Hypothalamus (tissue), 51 donors: ENCODE measurements around the gene FMN2.

Source experiments
- DNase-seq, 51 donors: peaks; one replicate each; lab custom pipeline; 2025; lab: John Stamatoyannopoulos, UW

FMN2 gene

GRCh38 chr1:240190881-240191401, 99.3 kb downstream of the FMN2 start:
- DNase-seq, result peak in 4 of 51 donors; percentile 9 to 25 (median 12)

GRCh38 chr1:240192851-240193250, 101.2 kb downstream of the FMN2 start:
- DNase-seq, result no peak

GRCh38 chr1:240193679-240194078, 102.0 kb downstream of the FMN2 start:
- no peak for DNase-seq

- no peak for DNase-seq
These were observed 102.4 kb downstream of the FMN2 start for GRCh38 chr1:240194120-240194519.

GRCh38 chr1:240198376-240198775, 106.7 kb downstream of the FMN2 start:
- no peak for DNase-seq

GRCh38 chr1:240199758-240200645, 108.3 kb downstream of the FMN2 start:
- DNase-seq, result no peak

GRCh38 chr1:240201931-240202330, 110.2 kb downstream of the FMN2 start:
- no peak for DNase-seq

GRCh38 chr1:240207073-240207709, 115.5 kb downstream of the FMN2 start:
- no peak for DNase-seq

GRCh38 chr1:240210026-240210425, 118.3 kb downstream of the FMN2 start:
- DNase-seq, result no peak

GRCh38 chr1:240212556-240212955, 120.9 kb downstream of the FMN2 start:
- no peak for DNase-seq

- no peak for DNase-seq
These were observed 125.7 kb downstream of the FMN2 start for GRCh38 chr1:240217403-240217802.

- no peak for DNase-seq
These were observed 127.4 kb downstream of the FMN2 start for GRCh38 chr1:240219104-240219503.

- no peak for DNase-seq
These were observed 134.4 kb downstream of the FMN2 start for GRCh38 chr1:240226102-240226501.

- DNase-seq, result peak in 3 of 51 donors; percentile 3 to 51 (median 16)
These were observed 139.1 kb downstream of the FMN2 start for GRCh38 chr1:240230816-240231215.

GRCh38 chr1:240232530-240232929, 140.8 kb downstream of the FMN2 start:
- no peak for DNase-seq

GRCh38 chr1:240234485-240235210, 143.0 kb downstream of the FMN2 start:
- DNase-seq, result no peak

- no peak for DNase-seq
These were observed 144.0 kb downstream of the FMN2 start for GRCh38 chr1:240235521-240236288.

- no peak for DNase-seq
These were observed 145.6 kb downstream of the FMN2 start for GRCh38 chr1:240237305-240237721.

GRCh38 chr1:240239309-240239708, 147.6 kb downstream of the FMN2 start:
- DNase-seq, result no peak

- DNase-seq, result no peak
These were observed 149.6 kb downstream of the FMN2 start for GRCh38 chr1:240241278-240241677.
